OCI-LY3 (cell line): ENCODE results near the gene PTPRD.

Experiments used
- H2AFZ ChIP-seq: fragments of 200-600, 300-600 bp; shearing (Covaris generic); 2 replicates; pipeline ENCODE4 v1.6.0; 2014; ENCODE audit warnings: antibody characterized with exemption, low read depth, low read length
- H3K27ac ChIP-seq: fragments of 200-600, 300-600 bp; sonication (generic); 2 replicates; pipeline ENCODE4 v1.5.1; 2014; ENCODE audit warnings: mild to moderate bottlenecking, low read length, moderate library complexity, mixed read lengths
- H3K27me3 ChIP-seq: fragments of 200-600, 300-600 bp; sonication (generic); 2 replicates; pipeline ENCODE4 v1.6.1; 2014; ENCODE audit warnings: low read depth, low read length, mixed read lengths
- H3K36me3 ChIP-seq: fragments of 200-600, 300-600 bp; sonication (generic); replicated peaks from 2 replicates; pipeline ENCODE3; 2014; ENCODE audit warnings: low read depth, low read length, mixed read lengths
- H3K4me1 ChIP-seq: fragments of 300-600, 200-600 bp; sonication (generic); 2 replicates; pipeline ENCODE4 v1.6.1; 2014; ENCODE audit warnings: low read length, mixed read lengths
- H3K4me2 ChIP-seq: fragments of 200-600, 300-600 bp; sonication (generic); 2 replicates; pipeline ENCODE4 v1.6.1; 2014; ENCODE audit warnings: low read length, mixed read lengths
- H3K4me3 ChIP-seq: fragments of 300-600, 200-600 bp; sonication (generic); 2 replicates; pipeline ENCODE4 v1.5.1; 2014; ENCODE audit warnings: antibody characterized with exemption, mild to moderate bottlenecking, low read length, moderate library complexity
- H3K79me2 ChIP-seq: fragments of 300-600, 200-600 bp; shearing (Covaris generic); 2 replicates; pipeline ENCODE4 v1.6.1; 2014; ENCODE audit warnings: mild to moderate bottlenecking, low read length, mixed read lengths
- H3K9ac ChIP-seq: fragments of 300-600, 200-600 bp; shearing (Covaris generic); 2 replicates; pipeline ENCODE4 v1.6.0; 2014; ENCODE audit warnings: mild to moderate bottlenecking, low read length, moderate library complexity
- H3K9me3 ChIP-seq: fragments of 200-600, 300-600 bp; shearing (Covaris generic); 2 replicates; pipeline ENCODE4 v1.6.1; 2014; ENCODE audit warnings: low read length, mixed read lengths; ENCODE audit not compliant: insufficient read depth
- H4K20me1 ChIP-seq: fragments of 200-600, 300-600 bp; sonication (generic); 2 replicates; pipeline ENCODE4 v1.6.1; 2016; ENCODE audit warnings: low read length, mixed read lengths; ENCODE audit not compliant: insufficient read depth
- EZH2phosphoT487 ChIP-seq: fragments of 200-600 bp; shearing (Covaris generic); IDR thresholded peaks from 2 replicates; pipeline ENCODE4 v1.6.1; 2018; ENCODE audit warnings: antibody characterized with exemption, mixed run types, low read depth
- TF ChIP-seq, protein P1 (sequence below): fragments of 200-600, 300-600 bp; sonication (generic); IDR thresholded peaks from 2 replicates; pipeline ENCODE4 v1.5.1; 2014; ENCODE audit warnings: antibody characterized with exemption, low read length, low read depth

PTPRD gene

DNA sequence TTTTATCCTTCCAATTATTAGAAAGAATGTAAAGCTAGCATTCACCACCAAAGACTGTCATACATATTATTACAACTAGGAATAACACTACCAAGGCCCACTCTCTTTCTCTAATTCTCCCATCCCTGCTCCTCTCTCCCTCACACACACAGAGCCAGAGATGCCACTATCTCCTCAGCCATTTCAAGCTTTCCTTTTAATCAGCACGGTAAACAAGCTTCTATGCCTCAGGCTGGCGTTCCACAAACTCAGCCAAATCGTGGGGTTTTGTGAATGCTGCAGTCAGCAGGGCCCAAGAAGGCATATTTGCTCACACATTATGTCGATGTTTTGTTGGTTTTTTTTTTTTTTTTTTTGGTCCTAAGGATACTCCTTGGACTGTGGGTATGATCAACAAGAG lies 1833.3 kb downstream of the PTPRD start:
- Histone ChIP-seq H3K9me3 (no peaks in the 10 kb centered on the region), H3K27me3 (no peaks in the 10 kb centered on the region), H4K20me1 (no peaks in the 10 kb centered on the region), H3K36me3 (no peaks in the 10 kb centered on the region), H2AFZ (no peak overlapping the region), H3K4me1 (no peaks in the 10 kb centered on the region), H3K9ac (no peak overlapping the region), H3K79me2 (no peaks in the 10 kb centered on the region), H3K4me2 (no peak overlapping the region), H3K27ac (no peak overlapping the region), H3K4me3 (no peak overlapping the region)
- TF ChIP-seq EZH2phosphoT487 = no peak
- TF ChIP-seq, protein P1, sequence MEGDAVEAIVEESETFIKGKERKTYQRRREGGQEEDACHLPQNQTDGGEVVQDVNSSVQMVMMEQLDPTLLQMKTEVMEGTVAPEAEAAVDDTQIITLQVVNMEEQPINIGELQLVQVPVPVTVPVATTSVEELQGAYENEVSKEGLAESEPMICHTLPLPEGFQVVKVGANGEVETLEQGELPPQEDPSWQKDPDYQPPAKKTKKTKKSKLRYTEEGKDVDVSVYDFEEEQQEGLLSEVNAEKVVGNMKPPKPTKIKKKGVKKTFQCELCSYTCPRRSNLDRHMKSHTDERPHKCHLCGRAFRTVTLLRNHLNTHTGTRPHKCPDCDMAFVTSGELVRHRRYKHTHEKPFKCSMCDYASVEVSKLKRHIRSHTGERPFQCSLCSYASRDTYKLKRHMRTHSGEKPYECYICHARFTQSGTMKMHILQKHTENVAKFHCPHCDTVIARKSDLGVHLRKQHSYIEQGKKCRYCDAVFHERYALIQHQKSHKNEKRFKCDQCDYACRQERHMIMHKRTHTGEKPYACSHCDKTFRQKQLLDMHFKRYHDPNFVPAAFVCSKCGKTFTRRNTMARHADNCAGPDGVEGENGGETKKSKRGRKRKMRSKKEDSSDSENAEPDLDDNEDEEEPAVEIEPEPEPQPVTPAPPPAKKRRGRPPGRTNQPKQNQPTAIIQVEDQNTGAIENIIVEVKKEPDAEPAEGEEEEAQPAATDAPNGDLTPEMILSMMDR = no peak

DNA sequence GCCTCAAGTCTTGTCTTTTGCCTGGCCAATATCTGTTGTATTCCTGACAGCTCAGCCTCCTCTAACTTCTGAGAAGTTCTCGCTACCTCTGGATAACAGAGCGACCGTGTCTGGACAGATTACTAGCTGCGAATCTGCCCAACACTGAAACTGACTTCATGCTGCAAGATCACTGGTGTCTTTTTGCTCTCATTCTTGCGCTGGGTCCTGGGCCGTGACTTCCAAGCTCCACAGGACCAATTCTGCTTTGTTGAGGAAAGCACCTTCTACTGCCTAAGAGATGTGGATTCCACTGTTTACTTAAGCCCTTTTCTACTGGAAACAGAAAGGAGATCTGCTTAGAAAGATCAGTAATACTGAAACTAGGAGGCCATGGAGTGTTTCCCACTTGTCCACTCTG lies 1834.4 kb downstream of the PTPRD start:
- no peaks in the 10 kb centered on the region for H3K79me2 ChIP-seq
- no peak for TF ChIP-seq EZH2phosphoT487
- TF ChIP-seq, protein P1 = no peak
- no peaks in the 10 kb centered on the region for H4K20me1 ChIP-seq
- no peak overlapping the region for H3K4me2 ChIP-seq
- H3K4me1 ChIP-seq = no peaks in the 10 kb centered on the region
- no peak overlapping the region for H3K9ac ChIP-seq
- H3K27ac ChIP-seq = no peak overlapping the region
- no peak overlapping the region for H2AFZ ChIP-seq
- no peaks in the 10 kb centered on the region for H3K27me3 ChIP-seq
- H3K4me3 ChIP-seq = no peak overlapping the region
- H3K36me3 ChIP-seq = no peaks in the 10 kb centered on the region
- H3K9me3 ChIP-seq = no peaks in the 10 kb centered on the region

DNA sequence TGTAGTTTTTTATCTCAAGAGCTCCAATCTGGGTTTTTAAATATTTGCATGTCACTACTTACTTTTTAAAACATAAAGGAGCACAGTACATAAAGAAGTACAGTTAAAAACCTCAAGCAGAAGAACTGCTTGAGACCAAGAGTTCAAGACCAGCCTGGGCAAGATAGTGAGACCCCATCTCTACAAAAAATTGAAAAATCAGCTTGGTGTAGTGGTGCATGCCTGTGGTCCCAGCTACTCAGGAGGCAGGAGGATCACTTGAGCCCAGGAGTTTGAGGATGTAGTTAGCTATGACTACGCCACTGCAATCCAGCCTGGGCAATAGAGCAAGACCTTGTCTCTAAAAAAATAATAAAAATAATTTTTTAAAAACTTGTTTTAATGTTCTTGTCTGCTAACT lies 1840.5 kb downstream of the PTPRD start:
- no peak for TF ChIP-seq EZH2phosphoT487
- TF ChIP-seq, protein P1 = no peak

DNA sequence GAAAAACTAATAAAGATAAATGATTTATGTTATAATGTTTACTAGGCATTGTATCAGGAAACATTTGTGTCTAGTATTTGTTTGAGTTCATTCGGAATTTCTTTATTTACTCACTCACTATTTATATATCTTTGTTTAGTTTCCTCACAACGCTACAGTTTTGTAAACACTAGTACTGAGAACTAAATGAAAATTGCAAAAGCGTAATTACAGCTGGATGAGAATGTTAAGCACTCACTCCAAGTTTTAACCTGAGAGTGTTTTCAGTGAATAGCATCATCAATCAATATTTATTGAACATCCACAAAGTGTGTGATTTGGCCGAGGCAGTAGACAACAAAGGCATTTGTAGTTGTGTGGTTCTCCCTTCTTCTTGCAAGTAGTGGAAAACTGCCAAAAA lies 1843.6 kb downstream of the PTPRD start:
- H3K27ac ChIP-seq = no peak overlapping the region
- H3K4me2 ChIP-seq = no peak overlapping the region
- no peak overlapping the region for H3K4me3 ChIP-seq
- no peaks in the 10 kb centered on the region for H3K4me1 ChIP-seq
- H3K9me3 ChIP-seq = no peaks in the 10 kb centered on the region
- TF ChIP-seq, protein P1 = no peak
- no peak for TF ChIP-seq EZH2phosphoT487
- H3K27me3 ChIP-seq = no peaks in the 10 kb centered on the region
- H3K9ac ChIP-seq = no peak overlapping the region
- no peaks in the 10 kb centered on the region for H3K36me3 ChIP-seq
- H3K79me2 ChIP-seq = no peaks in the 10 kb centered on the region
- no peak overlapping the region for H2AFZ ChIP-seq
- no peaks in the 10 kb centered on the region for H4K20me1 ChIP-seq

More for the DNA sequence above, 1840.5 kb downstream of the PTPRD start:
- Histone ChIP-seq H3K9ac (no peak overlapping the region), H2AFZ (no peak overlapping the region), H3K36me3 (no peaks in the 10 kb centered on the region), H3K27me3 (no peaks in the 10 kb centered on the region), H3K9me3 (no peaks in the 10 kb centered on the region), H3K79me2 (no peaks in the 10 kb centered on the region), H3K4me3 (no peak overlapping the region), H3K27ac (no peak overlapping the region), H3K4me1 (no peaks in the 10 kb centered on the region), H4K20me1 (no peaks in the 10 kb centered on the region), H3K4me2 (no peak overlapping the region)
